Endodermal cell (in vitro differentiated cells): ENCODE results near the gene SEMA4B. TPM values are rescaled to one million over a fixed set of nuclear protein-coding genes. Genes with fewer than 3 reads are reported as not detected.

Experiments
- DNase-seq: peaks from one replicate; pipeline ENCODE4 v3.0.0-alpha.2; 2017
- H3K27ac ChIP-seq: 2 replicates; pipeline ENCODE4 v1.5.1; 2013; ENCODE audit warnings: mild to moderate bottlenecking, low read depth, low read length, moderate library complexity
- H3K27me3 ChIP-seq: 2 replicates; pipeline ENCODE4 v1.6.1; 2013; ENCODE audit warnings: mild to moderate bottlenecking, low read length, moderate library complexity; ENCODE audit not compliant: insufficient read depth, control insufficient read depth, poor library complexity, severe bottlenecking
- H3K36me3 ChIP-seq: 2 replicates; pipeline ENCODE4 v1.7.0; 2013; ENCODE audit warnings: mild to moderate bottlenecking, low read length, moderate library complexity; ENCODE audit not compliant: control insufficient read depth, insufficient read depth
- H3K4me1 ChIP-seq: one replicate; pipeline ENCODE4 v1.7.0; 2013; ENCODE audit warnings: low read length; ENCODE audit not compliant: control insufficient read depth, insufficient read depth
- H3K4me3 ChIP-seq: 2 replicates; pipeline ENCODE4 v1.5.1; 2013; ENCODE audit warnings: mild to moderate bottlenecking, low read length, moderate library complexity
- H3K9ac ChIP-seq: 2 replicates; pipeline ENCODE4 v1.6.1; 2013; ENCODE audit warnings: mild to moderate bottlenecking, low read length, moderate library complexity; ENCODE audit not compliant: poor library complexity, severe bottlenecking; ENCODE audit errors: extremely low read depth
- H3K9me3 ChIP-seq: 2 replicates; pipeline ENCODE4 v1.6.1; 2013; ENCODE audit warnings: mild to moderate bottlenecking, low read length, moderate library complexity; ENCODE audit not compliant: control insufficient read depth
- H3K27ac Mint-ChIP-seq: 2 replicates; pipeline ENCODE4 v1.8.0; 2020; ENCODE audit warnings: mixed read lengths
- H3K27me3 Mint-ChIP-seq: 2 replicates; pipeline ENCODE4 v1.8.0; 2021; ENCODE audit warnings: mild to moderate bottlenecking, mixed read lengths; ENCODE audit not compliant: insufficient read depth
- H3K36me3 Mint-ChIP-seq: 2 replicates; pipeline ENCODE4 v1.8.0; 2020; ENCODE audit warnings: low read depth, mixed read lengths
- H3K4me1 Mint-ChIP-seq: 2 replicates; pipeline ENCODE4 v1.8.0; 2020; ENCODE audit warnings: mixed read lengths
- H3K4me3 Mint-ChIP-seq: 2 replicates; pipeline ENCODE4 v1.8.0; 2020; ENCODE audit warnings: mild to moderate bottlenecking, moderate library complexity, mixed read lengths
- H3K9me3 Mint-ChIP-seq: 2 replicates; pipeline ENCODE4 v1.8.0; 2020; ENCODE audit warnings: mild to moderate bottlenecking, mixed read lengths
- CTCF ChIP-seq: fragments of 200-600 bp; sonication (generic); conservative IDR thresholded peaks from 2 replicates; pipeline ENCODE4 v1.5.0; 2021; ENCODE audit warnings: antibody characterized with exemption, mild to moderate bottlenecking
- WGBS, 2 experiments: methylation state at CpG; one replicate each; pipeline versions ENCODE4 v1.1.5 to v1.1.7; 2013; ENCODE audit warnings: missing lambda C conversion rate in 2 of 2, mixed read lengths in 1 of 2; ENCODE audit not compliant: insufficient coverage in 1 of 2, insufficient read length in 1 of 2; 5-methylcytosine and 5-hydroxymethylcytosine counted together
- total RNA-seq, 2 donors: library from RNA; stranded (reverse); fragmentation: NEBNext Ultra II Directional in 1 of 2; extraction: Animal tissue kit (Norgen Biotek cat#: 25700) in 1 of 2; gene quantifications; 2 replicates in 1 of 2; 3 replicates in 1 of 2; pipeline ENCODE4 v1.2.1, GENCODE V29; 2021

SEMA4B gene
- total RNA-seq, 2 donors from 2014 or later = 25.1 to 33.1 TPM

- Histone ChIP-seq H3K4me3 (no peak overlapping the region), H3K27me3 (no peaks in the 10 kb centered on the region), H3K36me3 (no peaks in the 10 kb centered on the region), H3K27ac (no peak overlapping the region), H3K4me1 (no peaks in the 10 kb centered on the region), H3K9ac (no peak overlapping the region), H3K9me3 (no peaks in the 10 kb centered on the region)
- no peak for TF ChIP-seq CTCF
- no peaks in the 10 kb centered on the region for H3K27me3 Mint-ChIP-seq
- no peak overlapping the region for H3K27ac Mint-ChIP-seq
- no peak for DNase-seq
- no peaks in the 10 kb centered on the region for H3K36me3 Mint-ChIP-seq
- no peaks in the 10 kb centered on the region for H3K4me1 Mint-ChIP-seq
- 97 to 100% methylated on average over 1 of the region's 1 CpG for WGBS, 2 experiments
- H3K4me3 Mint-ChIP-seq = no peak overlapping the region
- H3K9me3 Mint-ChIP-seq = no peaks in the 10 kb centered on the region
Observed at GRCh38 chr15:90165157-90165556, 36.0 kb upstream of the SEMA4B start.

DNA sequence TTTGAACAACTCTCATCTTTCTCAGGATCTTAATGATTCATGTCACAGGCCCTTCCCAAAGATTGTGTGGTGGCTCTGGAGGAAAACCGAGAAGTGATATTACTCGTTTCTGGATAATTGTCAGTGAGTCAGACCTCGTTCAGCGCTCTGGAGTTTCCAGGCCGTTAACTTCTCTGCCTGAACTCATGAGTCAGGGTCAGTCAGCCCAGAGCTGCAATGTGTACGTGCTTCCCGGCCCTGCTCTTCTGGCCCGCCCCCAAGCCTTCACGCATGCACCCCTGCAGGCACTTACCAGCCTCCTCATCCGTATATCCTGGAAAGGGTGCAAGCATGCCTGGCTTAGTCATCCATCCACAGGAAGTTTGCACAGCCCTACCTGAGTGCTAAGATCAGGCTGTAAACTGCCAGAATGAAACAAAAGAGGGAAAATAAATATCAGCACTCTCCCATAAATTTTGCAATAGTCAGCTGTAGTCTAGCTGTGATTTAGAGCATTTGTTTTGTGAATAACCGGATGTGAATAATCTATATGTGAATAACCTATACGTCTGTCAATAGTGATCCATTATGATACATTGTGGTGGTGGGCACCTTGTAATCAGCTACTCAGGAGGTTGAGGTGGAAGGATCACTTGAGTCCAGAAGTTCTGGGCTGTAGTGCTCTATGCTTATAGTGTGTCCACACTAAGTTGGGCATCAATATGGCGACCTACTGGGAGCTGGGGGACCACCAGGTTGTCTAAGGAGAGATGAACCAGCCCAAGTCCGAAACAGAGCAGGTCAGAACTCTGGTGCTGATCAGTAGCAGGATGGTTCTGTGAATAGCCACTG lies 35.3 kb upstream of the SEMA4B start:
- no peaks in the 10 kb centered on the region for H3K27me3 Mint-ChIP-seq
- Histone ChIP-seq H3K9ac (no peak overlapping the region), H3K4me1 (no peaks in the 10 kb centered on the region), H3K27ac (no peak overlapping the region), H3K36me3 (no peaks in the 10 kb centered on the region), H3K9me3 (no peaks in the 10 kb centered on the region), H3K27me3 (no peaks in the 10 kb centered on the region), H3K4me3 (no peak overlapping the region)
- H3K4me1 Mint-ChIP-seq = no peaks in the 10 kb centered on the region
- TF ChIP-seq CTCF = no peak
- no peaks in the 10 kb centered on the region for H3K9me3 Mint-ChIP-seq
- 68 to 69% methylated on average over 8 to 14 of the region's 14 CpGs for WGBS, 2 experiments
- peak; percentile 66 for DNase-seq
- H3K4me3 Mint-ChIP-seq = no peak overlapping the region
- H3K27ac Mint-ChIP-seq = peak overlapping the region; percentile 66
- H3K36me3 Mint-ChIP-seq = no peaks in the 10 kb centered on the region

DNA sequence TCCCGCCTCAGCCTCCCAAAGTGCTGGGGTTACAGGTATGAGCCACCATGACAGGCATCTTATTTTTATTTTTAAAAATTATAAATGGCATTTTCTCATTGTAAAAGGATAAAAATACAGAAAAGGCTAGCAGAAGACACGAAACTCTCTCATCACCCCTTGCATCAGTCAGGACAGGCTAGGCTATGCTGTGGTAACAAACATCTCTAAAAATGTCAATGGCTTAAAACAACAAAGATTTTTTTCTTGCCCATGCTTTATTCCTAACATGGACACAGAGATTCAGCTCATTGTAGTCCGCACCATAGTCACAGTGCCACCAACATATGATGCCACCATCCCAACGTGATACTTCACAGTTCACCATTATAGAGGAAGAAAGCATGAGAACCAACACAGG lies 34.0 kb upstream of the SEMA4B start:
- no peaks in the 10 kb centered on the region for H3K4me1 ChIP-seq
- no peak overlapping the region for H3K4me3 ChIP-seq
- no peak overlapping the region for H3K27ac ChIP-seq
- H3K4me3 Mint-ChIP-seq = no peak overlapping the region
- no peak for TF ChIP-seq CTCF
- no peak overlapping the region for H3K27ac Mint-ChIP-seq
- H3K36me3 ChIP-seq = no peaks in the 10 kb centered on the region
- H3K9ac ChIP-seq = no peak overlapping the region
- H3K9me3 ChIP-seq = no peaks in the 10 kb centered on the region
- WGBS, 2 experiments = 93 to 100% methylated on average over 1 to 4 of the region's 4 CpGs
- H3K36me3 Mint-ChIP-seq = no peaks in the 10 kb centered on the region
- no peak for DNase-seq
- no peaks in the 10 kb centered on the region for H3K4me1 Mint-ChIP-seq
- H3K27me3 Mint-ChIP-seq = no peaks in the 10 kb centered on the region
- H3K27me3 ChIP-seq = no peaks in the 10 kb centered on the region
- no peaks in the 10 kb centered on the region for H3K9me3 Mint-ChIP-seq
